Measurements from ENCODE around the gene KDM4D. TPM values are rescaled to one million over a fixed set of nuclear protein-coding genes. Genes with fewer than 3 reads are reported as not detected.

Gene KDM4D
- total and polyA plus RNA-seq, 9 of the 15 experiments (the other 6 are each of a cell fraction or from before 2014, with no cell fraction given) = 0.34 to 1.1 (median 0.50) TPM

DNA sequence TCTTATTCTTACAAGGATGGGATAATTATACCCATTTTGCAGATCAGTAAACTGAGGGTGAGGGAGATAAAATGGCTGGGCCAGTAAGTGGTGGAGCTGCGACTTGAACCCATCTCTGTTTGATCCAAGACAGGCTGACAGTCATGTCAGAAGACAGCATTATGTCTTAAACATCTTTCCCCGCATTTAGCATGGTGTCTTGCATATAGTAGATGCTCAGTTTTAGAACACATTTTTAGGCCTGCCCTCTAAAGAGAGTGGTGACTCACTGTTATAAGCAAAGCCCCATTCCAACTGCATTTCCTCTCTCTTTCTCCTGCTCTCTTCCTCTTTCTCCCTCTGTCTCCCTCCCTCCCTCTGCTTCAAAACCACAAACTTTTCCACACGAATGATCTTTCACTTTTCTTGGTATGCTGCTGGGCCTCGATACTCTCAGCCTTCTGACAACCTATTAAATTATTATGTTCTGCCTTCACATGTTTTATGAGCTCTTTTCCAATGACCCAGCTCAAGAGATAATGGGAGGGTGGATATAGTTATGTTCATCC lies 25.4 kb upstream of the KDM4D start (continued):
- TF ChIP-seq, protein P1, sequence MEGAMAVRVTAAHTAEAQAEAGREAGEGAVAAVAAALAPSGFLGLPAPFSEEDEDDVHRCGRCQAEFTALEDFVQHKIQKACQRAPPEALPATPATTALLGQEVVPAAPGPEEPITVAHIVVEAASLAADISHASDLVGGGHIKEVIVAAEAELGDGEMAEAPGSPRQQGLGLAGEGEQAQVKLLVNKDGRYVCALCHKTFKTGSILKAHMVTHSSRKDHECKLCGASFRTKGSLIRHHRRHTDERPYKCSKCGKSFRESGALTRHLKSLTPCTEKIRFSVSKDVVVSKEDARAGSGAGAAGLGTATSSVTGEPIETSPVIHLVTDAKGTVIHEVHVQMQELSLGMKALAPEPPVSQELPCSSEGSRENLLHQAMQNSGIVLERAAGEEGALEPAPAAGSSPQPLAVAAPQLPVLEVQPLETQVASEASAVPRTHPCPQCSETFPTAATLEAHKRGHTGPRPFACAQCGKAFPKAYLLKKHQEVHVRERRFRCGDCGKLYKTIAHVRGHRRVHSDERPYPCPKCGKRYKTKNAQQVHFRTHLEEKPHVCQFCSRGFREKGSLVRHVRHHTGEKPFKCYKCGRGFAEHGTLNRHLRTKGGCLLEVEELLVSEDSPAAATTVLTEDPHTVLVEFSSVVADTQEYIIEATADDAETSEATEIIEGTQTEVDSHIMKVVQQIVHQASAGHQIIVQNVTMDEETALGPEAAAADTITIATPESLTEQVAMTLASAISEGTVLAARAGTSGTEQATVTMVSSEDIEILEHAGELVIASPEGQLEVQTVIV (CRISPR knock-in tag; IDR thresholded peaks at IDR 0.05; ENCODE audit: borderline replicate concordance) = no peak
- no peak for TF ChIP-seq RBBP5 (IDR thresholded peaks at IDR 0.05; ENCODE audit: borderline replicate concordance, insufficient read depth, low read length, poor library complexity, severe bottlenecking)
- no peak for TF ChIP-seq ZHX1 (conservative IDR thresholded peaks at IDR 0.05; ENCODE audit: low read length)
- TF ChIP-seq CBFB (CRISPR knock-in tag; IDR thresholded peaks at IDR 0.05) = no peak
- TF ChIP-seq, protein P2, sequence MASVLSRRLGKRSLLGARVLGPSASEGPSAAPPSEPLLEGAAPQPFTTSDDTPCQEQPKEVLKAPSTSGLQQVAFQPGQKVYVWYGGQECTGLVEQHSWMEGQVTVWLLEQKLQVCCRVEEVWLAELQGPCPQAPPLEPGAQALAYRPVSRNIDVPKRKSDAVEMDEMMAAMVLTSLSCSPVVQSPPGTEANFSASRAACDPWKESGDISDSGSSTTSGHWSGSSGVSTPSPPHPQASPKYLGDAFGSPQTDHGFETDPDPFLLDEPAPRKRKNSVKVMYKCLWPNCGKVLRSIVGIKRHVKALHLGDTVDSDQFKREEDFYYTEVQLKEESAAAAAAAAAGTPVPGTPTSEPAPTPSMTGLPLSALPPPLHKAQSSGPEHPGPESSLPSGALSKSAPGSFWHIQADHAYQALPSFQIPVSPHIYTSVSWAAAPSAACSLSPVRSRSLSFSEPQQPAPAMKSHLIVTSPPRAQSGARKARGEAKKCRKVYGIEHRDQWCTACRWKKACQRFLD (CRISPR knock-in tag; IDR thresholded peaks at IDR 0.05) = no peak
- no peak for TF ChIP-seq RFX1 (IDR thresholded peaks at IDR 0.05)
- TF ChIP-seq DPF2 (IDR thresholded peaks at IDR 0.05) = no peak; the same call in 1 of the 2 replicates
- no peak for TF ChIP-seq BRF1 (IDR thresholded peaks at IDR 0.05; ENCODE audit: borderline replicate concordance, extremely low read depth, insufficient read length)
- no peak for TF ChIP-seq CHCHD3 (CRISPR knock-in tag; IDR thresholded peaks at IDR 0.05)
- no peak for TF ChIP-seq SIN3A (IDR thresholded peaks at IDR 0.05; ENCODE audit: borderline replicate concordance in 2 of 2, control insufficient read depth in 1 of 2, low read depth in 2 of 2, low read length in 2 of 2)
- TF ChIP-seq ZNF324 (CRISPR knock-in tag; IDR thresholded peaks at IDR 0.05) = no peak
- TF ChIP-seq ESRRA (IDR thresholded peaks at IDR 0.05; ENCODE audit: borderline replicate concordance, low read depth) = peak; percentile 34; the same call in 1 of the 2 replicates
- TF ChIP-seq ZSCAN29 (IDR thresholded peaks at IDR 0.05) = no peak
- no peak for TF ChIP-seq DIDO1 (tag; IDR thresholded peaks at IDR 0.05; ENCODE audit: low read depth)
- 0 out of 4 replicates have a peak, but pooled peaks of 1 of the 2 experiments have one; percentile 13 for TF ChIP-seq RAD21 (CRISPR knock-in tag; conservative IDR thresholded peaks at IDR 0.05 in 1 of 2, IDR thresholded peaks at IDR 0.05 in 1 of 2)
- no peak for TF ChIP-seq EP400 (IDR thresholded peaks at IDR 0.05)
- TF ChIP-seq, protein P3, sequence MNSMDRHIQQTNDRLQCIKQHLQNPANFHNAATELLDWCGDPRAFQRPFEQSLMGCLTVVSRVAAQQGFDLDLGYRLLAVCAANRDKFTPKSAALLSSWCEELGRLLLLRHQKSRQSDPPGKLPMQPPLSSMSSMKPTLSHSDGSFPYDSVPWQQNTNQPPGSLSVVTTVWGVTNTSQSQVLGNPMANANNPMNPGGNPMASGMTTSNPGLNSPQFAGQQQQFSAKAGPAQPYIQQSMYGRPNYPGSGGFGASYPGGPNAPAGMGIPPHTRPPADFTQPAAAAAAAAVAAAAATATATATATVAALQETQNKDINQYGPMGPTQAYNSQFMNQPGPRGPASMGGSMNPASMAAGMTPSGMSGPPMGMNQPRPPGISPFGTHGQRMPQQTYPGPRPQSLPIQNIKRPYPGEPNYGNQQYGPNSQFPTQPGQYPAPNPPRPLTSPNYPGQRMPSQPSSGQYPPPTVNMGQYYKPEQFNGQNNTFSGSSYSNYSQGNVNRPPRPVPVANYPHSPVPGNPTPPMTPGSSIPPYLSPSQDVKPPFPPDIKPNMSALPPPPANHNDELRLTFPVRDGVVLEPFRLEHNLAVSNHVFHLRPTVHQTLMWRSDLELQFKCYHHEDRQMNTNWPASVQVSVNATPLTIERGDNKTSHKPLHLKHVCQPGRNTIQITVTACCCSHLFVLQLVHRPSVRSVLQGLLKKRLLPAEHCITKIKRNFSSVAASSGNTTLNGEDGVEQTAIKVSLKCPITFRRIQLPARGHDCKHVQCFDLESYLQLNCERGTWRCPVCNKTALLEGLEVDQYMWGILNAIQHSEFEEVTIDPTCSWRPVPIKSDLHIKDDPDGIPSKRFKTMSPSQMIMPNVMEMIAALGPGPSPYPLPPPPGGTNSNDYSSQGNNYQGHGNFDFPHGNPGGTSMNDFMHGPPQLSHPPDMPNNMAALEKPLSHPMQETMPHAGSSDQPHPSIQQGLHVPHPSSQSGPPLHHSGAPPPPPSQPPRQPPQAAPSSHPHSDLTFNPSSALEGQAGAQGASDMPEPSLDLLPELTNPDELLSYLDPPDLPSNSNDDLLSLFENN (IDR thresholded peaks at IDR 0.05; ENCODE audit: low read depth in 2 of 2, low read length in 2 of 2) = no peak

Data from K562 (cell line).